Islet of Langerhans (tissue), 1 donor: ENCODE measurements around the gene HOXA10.

ENCODE experiments used
- FAIRE-seq: peaks from one replicate; lab custom pipeline; 2011; peaks lifted over from hg19 to GRCh38; lab: Jason Lieb, UNC

The HOXA10 gene

DNA sequence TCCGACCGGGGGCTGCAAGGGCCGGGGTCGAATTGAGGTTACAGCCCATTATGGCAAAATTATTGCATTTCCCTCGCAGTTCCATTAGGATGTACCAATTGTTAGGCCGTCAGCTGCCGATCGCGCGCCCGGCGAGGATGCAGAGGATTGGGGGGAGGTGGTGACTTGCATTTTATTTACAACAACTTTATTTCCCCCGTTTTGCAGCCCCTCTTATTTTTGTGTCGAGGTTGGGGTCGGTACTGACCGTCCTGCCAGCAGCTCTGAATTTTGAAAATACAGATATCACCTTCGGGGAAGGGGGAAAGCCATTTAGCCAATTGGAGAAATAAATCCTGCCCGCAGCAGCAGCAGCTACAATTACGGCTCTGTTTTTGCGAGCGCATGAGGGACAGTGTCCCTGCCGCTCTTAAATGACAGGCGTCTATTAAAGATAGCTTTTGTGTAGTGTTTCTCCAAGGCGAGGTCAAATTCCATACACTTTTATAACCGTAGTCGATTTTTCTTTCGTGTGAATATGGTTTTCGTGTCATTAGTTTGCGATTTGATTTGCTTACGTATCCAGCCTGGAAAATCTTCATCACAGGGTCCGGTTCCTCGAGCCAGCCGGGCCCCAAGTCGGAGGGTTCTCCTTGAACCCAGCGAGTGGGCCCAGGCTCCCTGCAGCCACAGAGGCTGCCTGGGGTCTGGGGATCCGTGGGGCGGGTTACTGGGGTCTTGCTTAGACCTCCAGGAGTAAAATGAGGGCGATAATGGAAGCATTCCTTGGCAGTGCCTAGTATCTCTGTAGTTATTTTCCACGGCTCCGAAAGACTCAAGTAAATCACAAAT lies 30.0 kb downstream of the HOXA10 start:
- FAIRE-seq: no peak

- FAIRE-seq: no peak
These were observed 30.8 kb downstream of the HOXA10 start, which contains the start of gene HOXA5 for GRCh38 chr7:27143023-27143949. HOXA5 (minus strand) TSS chr7:27143681; CDS start chr7:27143607, 74 bp downstream.

GRCh38 chr7:27142580-27143022 lies 31.5 kb downstream of the HOXA10 start:
- no peak for FAIRE-seq

GRCh38 chr7:27141923-27142579 lies 32.1 kb downstream of the HOXA10 start:
- no peak for FAIRE-seq

DNA sequence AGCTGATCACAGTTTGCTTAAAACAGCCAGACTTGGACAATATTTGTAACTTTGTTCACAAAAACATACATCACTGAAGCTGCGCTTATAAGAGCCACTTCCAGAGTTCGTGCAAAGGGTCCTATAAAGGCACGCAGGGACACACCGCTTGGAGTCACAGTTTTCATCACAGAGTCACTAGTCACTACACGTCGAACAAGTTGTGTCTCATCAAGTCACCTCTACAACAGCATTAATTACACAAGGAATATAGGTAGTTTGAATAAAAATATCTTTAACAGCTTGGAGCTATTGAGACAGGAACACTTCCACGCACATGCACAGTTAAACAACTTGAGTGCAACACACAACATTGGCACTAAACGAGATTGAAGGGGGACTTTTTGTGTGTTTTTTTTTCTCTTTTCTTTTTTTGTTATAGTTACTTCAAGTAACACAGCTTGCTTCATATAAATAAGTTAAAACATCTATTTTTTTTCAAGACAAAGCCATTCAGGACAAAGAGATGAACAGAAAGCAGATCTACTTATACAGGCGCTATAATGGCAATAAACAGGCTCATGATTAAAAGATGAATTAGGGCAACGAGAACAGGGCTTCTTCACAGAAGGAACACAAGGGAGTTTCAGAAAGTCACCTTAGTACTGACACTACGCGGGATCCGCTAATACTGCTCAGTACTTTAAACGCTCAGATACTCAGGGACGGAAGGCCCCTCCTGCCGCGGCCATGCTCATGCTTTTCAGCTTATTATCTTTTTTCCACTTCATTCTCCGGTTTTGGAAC lies 32.8 kb downstream of the HOXA10 start:
- no peak for FAIRE-seq

GRCh38 chr7:27140126-27140857 lies 33.8 kb downstream of the HOXA10 start:
- no peak for FAIRE-seq

GRCh38 chr7:27139334-27140125 lies 34.6 kb downstream of the HOXA10 start:
- no peak for FAIRE-seq

DNA sequence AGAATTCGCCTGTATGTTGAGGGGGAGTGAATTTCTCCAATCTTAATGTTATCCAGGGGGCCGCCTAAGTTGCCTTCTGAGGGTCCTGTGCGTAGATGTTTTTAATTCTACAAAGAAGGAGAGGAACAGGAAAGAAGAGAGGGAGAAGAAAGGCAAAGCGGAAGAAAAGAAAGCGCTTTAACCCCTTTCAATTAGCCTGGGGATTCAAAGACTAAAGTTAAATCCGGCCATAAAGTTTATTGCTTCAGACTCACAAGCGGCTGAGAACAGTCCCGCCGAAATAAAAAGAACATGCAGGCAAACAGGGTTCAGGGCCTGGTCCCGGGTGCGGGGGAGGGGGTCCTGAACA lies 35.2 kb downstream of the HOXA10 start:
- FAIRE-seq: no peak

DNA sequence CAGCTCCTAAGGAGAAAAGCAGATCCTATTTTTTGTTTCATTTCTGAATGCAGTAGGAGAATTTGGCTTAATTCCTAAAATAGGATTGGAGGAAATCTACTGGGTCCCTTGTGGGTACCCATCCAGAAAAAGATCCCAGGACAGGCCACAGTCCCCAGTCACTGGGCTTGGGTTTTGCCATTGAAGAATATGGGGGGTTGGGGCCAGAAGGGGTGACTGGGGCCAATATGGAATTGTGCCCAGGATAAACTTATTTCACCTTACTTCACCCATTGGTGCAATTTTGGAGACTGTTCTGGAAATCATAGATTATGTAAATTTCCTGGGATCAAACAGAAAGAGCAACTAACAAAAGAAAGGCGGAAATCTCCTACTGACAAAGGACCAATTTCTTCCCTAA lies 35.6 kb downstream of the HOXA10 start:
- no peak for FAIRE-seq

DNA sequence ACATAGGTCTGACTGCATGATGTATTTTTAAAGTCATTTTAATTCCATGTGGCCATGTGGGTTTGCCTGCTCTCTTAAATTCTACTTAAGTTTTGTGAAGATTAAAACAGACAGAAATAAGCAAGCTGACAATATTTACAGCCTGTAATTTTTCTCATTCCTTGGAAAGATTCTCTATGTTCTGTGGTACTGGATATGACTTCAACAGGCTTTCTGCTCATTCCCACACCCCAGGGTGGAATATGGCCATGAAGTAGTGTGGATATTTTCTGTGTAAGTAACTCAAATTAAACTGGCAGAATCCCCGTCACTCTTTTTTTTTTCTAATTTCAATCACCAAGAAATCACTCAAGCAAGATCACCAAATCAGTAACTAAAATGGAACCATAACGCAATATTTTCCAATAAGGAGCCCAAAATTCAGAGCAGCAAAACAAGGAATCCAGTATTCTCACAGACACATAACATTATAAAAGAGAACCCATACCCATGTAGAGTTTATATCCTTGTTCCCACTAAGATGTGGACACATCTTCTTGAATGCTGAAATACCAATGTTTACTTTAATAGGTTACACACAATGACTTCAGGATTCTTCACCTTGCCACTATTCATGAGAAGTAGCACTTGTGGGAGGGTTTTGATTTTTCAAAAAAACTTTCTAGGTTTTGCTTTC lies 36.3 kb downstream of the HOXA10 start:
- FAIRE-seq: no peak

DNA sequence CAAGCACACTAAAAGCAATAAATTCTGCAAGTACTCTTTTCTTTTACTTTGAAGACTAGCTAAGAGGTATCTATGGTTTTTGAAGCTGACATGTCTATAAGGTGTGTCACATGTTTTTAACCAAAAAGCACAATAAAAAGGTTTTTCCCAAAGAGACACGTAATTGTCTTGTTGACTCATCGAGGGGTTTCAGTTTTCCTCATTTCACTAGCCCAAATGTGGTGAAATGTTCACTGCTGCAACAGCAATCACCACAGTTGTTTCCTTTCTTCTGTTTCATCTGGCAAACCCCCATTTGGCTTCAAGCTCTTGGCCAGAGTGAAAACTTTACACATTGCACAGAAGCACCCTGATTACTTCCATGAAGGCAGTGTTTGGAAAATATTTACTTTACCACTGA lies 39.7 kb downstream of the HOXA10 start:
- FAIRE-seq: no peak

- FAIRE-seq: no peak
These were observed 40.5 kb downstream of the HOXA10 start for GRCh38 chr7:27133409-27134231.

DNA sequence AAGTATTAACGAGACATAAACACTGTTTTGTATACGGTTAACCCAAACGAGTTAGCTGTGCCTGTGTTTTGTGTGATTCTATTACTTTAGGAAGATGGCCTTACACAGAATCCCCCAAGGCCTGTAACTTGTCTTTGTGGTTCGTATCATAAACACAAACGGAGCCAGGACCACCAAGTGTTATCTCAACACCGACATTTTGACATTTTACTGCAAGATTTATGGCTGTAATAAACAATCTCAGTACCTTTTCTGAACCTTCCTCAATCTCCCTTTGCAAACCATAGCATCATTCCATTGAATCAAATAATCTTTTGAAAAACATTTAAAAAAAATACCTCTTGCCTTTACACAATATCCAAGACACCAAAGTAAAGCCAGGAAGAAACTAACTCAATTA lies 41.1 kb downstream of the HOXA10 start:
- FAIRE-seq: no peak

DNA sequence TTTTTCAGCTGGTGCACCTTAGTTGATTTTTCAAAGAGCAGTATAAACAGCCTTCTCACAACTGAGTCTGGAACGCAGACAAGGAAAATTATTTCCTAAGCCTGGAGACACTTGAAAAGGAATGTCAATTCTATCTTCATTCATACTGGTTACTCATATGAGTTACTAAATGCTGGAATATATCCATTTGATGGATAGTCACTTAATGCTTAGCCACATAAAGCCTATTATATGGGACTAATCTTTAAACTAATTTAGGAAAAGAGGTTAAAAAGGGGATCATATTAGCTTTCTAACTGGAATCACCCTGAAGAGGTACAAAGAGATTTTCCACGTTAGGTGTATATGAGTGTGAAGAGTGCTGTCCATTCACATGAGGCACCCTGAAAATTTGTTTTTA lies 41.9 kb downstream of the HOXA10 start:
- FAIRE-seq: no peak

GRCh38 chr7:27131390-27131819 lies 42.7 kb downstream of the HOXA10 start:
- FAIRE-seq: no peak

- FAIRE-seq: no peak
These were observed 43.4 kb downstream of the HOXA10 start, which contains the start of gene HOXA4 for GRCh38 chr7:27130540-27131389. HOXA4 (minus strand) TSS chr7:27130757; CDS start chr7:27130733, 24 bp downstream.

- FAIRE-seq: no peak
These were observed 44.2 kb downstream of the HOXA10 start for GRCh38 chr7:27129729-27130539.
